Astrocyte of the hippocampus (primary cell): ENCODE results near the gene DENND2D.

Experiments used
- DNase-seq: peaks from one replicate; pipeline ENCODE4 v3.0.0; 2011; ENCODE audit warnings: low read depth, low spot score

DENND2D gene, protein sequence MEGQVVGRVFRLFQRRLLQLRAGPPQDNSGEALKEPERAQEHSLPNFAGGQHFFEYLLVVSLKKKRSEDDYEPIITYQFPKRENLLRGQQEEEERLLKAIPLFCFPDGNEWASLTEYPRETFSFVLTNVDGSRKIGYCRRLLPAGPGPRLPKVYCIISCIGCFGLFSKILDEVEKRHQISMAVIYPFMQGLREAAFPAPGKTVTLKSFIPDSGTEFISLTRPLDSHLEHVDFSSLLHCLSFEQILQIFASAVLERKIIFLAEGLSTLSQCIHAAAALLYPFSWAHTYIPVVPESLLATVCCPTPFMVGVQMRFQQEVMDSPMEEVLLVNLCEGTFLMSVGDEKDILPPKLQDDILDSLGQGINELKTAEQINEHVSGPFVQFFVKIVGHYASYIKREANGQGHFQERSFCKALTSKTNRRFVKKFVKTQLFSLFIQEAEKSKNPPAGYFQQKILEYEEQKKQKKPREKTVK

DNA sequence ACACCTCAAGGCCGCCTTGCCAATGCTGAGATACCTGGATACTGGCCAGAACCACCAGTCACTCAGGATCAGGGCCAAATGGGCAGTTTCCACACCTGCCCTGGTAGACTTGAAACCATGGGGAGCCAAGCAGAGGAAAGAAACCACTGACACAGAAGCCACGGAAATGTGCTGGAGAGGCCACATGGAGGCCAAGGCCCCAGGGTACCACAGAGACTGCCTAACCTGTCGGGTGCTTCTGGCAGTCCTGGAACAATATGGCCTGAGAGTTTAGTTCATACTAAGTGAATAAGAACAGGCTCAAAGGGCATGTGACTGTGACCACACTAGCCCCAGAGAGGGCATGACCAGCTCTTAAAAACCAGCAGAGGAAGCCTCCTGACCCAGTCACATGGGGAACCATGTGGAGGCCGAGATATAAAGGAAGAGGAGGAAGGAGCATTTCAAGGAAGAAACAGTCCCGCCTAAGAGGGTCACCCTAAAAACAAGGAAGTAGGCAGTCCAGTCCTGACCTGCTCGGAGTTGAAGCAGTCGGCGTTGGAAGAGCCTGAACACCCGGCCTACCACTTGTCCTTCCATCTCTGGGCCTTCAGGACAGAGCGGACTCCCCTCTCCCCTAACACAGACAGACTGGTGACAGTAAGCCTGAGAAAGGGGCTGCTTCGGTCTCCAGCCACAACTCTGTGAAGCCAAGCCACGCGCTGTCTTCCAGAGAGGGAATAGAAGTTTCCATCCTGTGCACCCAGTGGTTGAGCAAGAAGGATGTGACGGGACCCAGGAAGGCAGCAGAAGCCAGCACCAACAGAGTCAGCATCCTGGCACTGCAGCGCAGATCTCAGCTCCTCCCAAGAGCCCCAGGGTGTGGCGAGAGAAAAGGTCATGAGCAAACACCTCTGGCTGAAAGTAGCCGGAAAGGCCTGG, at the start of gene DENND2D:
TSS of gene DENND2D (minus strand) at position 766 of the 921 bp plus-strand sequence. CDS start at position 579, 187 bp downstream.
- DNase-seq, result no peak

- DNase-seq, result no peak
Observed at GRCh38 chr1:111249960-111250359, 49.5 kb upstream of the DENND2D start.

GRCh38 chr1:111247125-111247838, 46.8 kb upstream of the DENND2D start:
- no peak for DNase-seq

DNA sequence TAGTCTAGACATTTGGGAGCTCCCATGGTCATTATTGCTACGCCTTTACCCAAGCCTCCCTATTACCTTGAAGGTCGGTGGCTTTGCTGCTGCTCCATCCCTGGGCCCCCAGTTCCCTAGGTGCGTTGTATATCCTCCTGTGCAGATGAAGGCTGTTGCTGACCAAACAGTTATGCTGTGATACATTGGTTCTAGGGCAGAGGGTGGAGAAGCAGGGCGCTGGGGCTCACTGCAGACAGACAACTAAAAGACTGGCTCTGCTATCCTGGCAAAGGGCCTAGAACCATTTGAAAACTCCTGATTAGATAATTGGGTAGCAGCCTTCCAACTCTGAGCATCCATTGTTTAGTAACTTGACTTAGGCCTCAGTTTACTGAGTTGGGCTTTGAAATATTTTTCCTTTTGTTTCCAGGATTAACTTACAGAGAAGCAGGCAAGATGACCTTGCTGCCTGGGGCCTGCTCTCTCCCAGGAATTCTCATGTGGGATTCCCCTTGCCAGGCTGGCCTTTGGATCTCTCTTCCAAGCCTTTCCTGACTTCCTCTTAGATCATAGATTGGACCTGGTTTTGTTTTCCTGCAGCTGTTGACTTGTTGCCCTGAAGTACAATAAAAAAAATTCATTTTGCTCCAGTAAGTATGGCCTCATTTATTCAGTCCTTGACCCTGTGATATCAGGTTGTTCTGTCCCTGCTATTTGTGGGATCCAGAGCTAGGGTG, 42.5 kb upstream of the DENND2D start:
- DNase-seq, result no peak

DNA sequence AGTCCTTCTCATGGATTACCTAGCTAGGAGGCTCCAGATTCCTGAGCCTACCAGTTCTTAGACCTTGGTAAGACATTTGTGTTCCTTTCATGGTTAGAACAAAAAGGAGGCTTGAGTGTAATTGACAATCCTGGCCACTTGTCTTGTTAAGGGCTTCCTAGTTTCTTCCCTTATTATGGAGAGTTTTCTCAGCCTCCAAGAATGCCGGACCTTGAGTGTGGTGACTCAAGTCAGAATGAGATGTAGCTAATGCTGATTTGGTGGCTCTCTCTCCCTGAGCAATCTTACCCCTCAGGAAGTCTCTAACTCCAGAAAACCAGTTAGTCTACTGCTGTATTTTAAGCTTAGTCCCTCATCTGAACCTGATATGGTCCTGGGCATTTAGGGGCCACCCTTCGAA, 41.4 kb upstream of the DENND2D start:
- DNase-seq, result peak; percentile 28

- DNase-seq, result no peak
Observed at GRCh38 chr1:111238056-111238795, 37.8 kb upstream of the DENND2D start.

DNA sequence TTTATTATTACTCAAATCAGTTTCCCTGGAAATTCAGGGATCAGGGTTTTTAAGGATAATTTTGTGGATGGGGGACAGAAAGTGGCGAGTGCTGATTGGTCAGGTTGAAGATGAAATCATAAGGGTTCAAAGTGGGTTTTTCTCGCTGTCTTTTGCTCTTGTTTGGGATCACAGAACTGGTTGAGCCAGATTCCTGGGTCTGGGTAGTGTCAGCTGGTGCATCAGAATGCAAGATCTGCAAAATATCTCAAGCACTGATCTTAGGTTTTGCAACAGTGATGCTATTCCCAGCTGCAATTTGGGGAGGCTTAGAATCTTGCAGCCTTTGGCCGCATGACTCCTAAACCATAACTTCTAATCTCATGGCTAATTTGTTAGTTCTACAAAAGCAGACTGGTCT, 36.4 kb upstream of the DENND2D start:
- DNase-seq, result no peak

- no peak for DNase-seq
Observed at GRCh38 chr1:111236379-111236778, 35.9 kb upstream of the DENND2D start.

- peak; percentile 53 for DNase-seq
Observed at GRCh38 chr1:111234866-111235265, 34.4 kb upstream of the DENND2D start.

- DNase-seq, result peak; percentile 39
Observed at GRCh38 chr1:111234258-111234657, 33.8 kb upstream of the DENND2D start.

GRCh38 chr1:111232134-111232533, 31.7 kb upstream of the DENND2D start:
- DNase-seq, result no peak

DNA sequence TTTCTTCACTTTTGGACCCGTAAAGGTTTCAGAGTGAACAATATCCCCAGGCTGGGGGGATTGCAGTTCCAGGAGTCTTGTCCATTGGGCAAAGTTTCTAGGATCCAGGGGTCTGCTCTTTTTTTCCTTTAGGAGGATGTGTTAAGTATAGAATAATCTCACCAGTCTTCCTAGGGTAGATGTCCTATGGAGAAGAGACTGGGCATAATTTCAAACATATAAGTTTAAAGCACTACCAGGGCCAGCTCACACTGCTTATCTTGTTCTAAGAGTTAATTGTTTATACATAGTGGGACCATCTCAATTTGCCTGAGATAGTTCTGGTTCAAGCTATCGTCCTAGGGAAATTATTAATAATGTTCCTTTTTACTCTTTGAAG, 28.3 kb upstream of the DENND2D start:
- peak; percentile 9 for DNase-seq

- peak; percentile 91 for DNase-seq
Observed at GRCh38 chr1:111227851-111228747, 27.7 kb upstream of the DENND2D start.

GRCh38 chr1:111227434-111227833, 27.0 kb upstream of the DENND2D start, which contains the start of gene CHI3L2:
Gene CHI3L2 (plus strand): TSS chr1:111227713. CDS start chr1:111227730, 17 bp downstream.
- DNase-seq, result peak; percentile 33

DNA sequence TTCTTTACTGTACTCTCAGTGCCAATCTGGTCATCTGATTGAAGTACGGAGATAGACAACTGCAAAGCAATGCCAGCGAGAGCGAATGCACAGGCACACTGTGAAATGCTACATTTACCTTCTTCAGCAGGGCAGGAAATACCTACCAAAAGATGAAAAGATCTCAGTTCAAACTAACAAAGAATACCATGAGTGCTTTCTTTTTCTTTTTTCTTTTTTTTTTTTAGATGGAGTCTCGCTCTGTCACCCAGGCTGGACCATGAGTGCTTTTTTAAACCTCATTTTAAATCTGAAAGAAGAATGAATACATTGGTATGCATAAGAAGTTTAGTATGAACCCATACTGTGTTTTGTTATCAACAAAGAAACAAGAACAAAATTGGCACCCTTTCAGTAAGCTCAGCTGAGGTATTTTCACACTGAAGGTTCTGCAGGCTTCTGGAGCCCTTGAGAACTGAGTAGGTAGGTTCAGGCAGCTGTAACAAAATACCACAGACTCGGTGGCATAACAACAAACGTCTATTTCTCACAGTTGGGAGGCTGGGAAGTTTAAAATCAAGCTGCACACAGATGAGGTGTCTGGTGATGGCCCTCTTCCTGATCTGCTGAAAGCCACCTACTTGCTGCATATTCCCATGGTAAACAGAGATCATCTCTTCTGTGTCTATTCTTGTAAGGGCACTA, 25.4 kb upstream of the DENND2D start:
- peak; percentile 72 for DNase-seq

DNA sequence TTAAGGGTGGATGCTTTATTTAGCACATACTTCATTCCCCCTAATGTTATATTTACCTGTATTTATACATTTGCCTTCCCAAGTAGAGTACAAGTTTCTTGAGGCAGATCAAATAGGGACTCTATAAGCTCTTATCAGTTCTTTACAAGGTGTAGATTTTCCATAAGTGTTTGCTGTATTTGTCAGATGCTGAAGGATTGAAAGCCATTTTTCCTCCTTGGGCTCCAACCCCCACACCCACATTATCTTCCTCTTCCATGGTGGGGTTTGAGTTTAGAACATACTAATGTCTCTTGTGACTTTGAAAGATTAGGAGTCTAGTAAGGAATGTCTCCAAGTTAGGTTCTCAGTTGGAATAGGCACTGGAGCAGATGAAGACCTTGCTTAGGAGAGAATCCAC, 24.6 kb upstream of the DENND2D start:
- no peak for DNase-seq

GRCh38 chr1:111223126-111223685, 22.8 kb upstream of the DENND2D start:
- no peak for DNase-seq
